H1 (cell line): ENCODE data around the gene BHMT2. TPM values are rescaled to one million over a fixed set of nuclear protein-coding genes. Genes with fewer than 3 reads are reported as not detected.
A peak's percentile ranks its signal among the peaks of the same experiment; 100 is the strongest.

ENCODE experiments used
- CTCF ChIA-PET: fragments of 300-600 bp; sonication (Branson Sonifier 250); formaldehyde crosslinking; loops from one replicate; lab custom pipeline; 2021; ENCODE audit not compliant: partially characterized antibody; lab: Charles Lee
- POLR2A ChIA-PET: fragments of 300-600 bp; sonication (Branson Sonifier 250); formaldehyde crosslinking; loops from one replicate; lab custom pipeline; 2021; ENCODE audit warnings: inconsistent platforms; ENCODE audit not compliant: partially characterized antibody; lab: Charles Lee
- DNase-seq, 2 experiments: peaks; one replicate each; pipeline versions ENCODE4 v3.0.0 to v3.0.0-alpha.2; 2010 to 2022; ENCODE audit warnings: low spot score in 2 of 2, low read depth in 1 of 2, mixed read lengths in 1 of 2
- FAIRE-seq: peaks from 2 replicates; lab custom pipeline; 2011; peaks lifted over from hg19 to GRCh38; lab: Jason Lieb, UNC
- H2AFZ ChIP-seq: 2 replicates; pipeline ENCODE4 v1.8.1; 2012; ENCODE audit warnings: low read length, inconsistent platforms
- H2AK5ac ChIP-seq: 2 replicates; pipeline ENCODE4 v1.6.1; 2013; ENCODE audit warnings: low read depth, low read length
- H2BK120ac ChIP-seq: replicated peaks from 2 replicates; pipeline ENCODE3; 2013; ENCODE audit warnings: low read depth, low read length, inconsistent platforms
- H2BK12ac ChIP-seq: 2 replicates; pipeline ENCODE4 v1.6.1; 2013; ENCODE audit warnings: low read depth, low read length
- H2BK15ac ChIP-seq: 2 replicates; pipeline ENCODE4 v1.6.1; 2013; ENCODE audit warnings: low read length
- H2BK20ac ChIP-seq: 2 replicates; pipeline ENCODE4 v1.6.1; 2013; ENCODE audit warnings: low read length
- H2BK5ac ChIP-seq: 2 replicates; pipeline ENCODE4 v1.6.1; 2013; ENCODE audit warnings: low read depth, low read length
- H3K14ac ChIP-seq: 2 replicates; pipeline ENCODE4 v1.6.1; 2013; ENCODE audit warnings: inconsistent platforms; ENCODE audit not compliant: insufficient read length
- H3K18ac ChIP-seq: 2 replicates; pipeline ENCODE4 v1.6.1; 2013; ENCODE audit warnings: low read length; ENCODE audit errors: extremely low read depth
- H3K23ac ChIP-seq: 2 replicates; pipeline ENCODE4 v1.6.1; 2013; ENCODE audit warnings: inconsistent platforms; ENCODE audit not compliant: insufficient read length
- H3K23me2 ChIP-seq: 2 replicates; pipeline ENCODE4 v1.6.1; 2013; ENCODE audit warnings: low read depth, low read length
- H3K27ac ChIP-seq: 2 replicates; pipeline ENCODE4 v1.6.1; 2011; ENCODE audit warnings: low read depth, low read length, inconsistent platforms
- H3K27me3 ChIP-seq, 4 experiments: replicated peaks in 1 of 4; 1 replicate in 1 of 4; 2 replicates in 3 of 4; pipeline versions ENCODE4 v1.6.1 to v1.8.1; 2011 to 2013; ENCODE audit warnings: low read length in 3 of 4, mild to moderate bottlenecking in 3 of 4, inconsistent platforms in 2 of 4, mixed read lengths in 2 of 4, moderate library complexity in 1 of 4; ENCODE audit not compliant: control insufficient read depth in 3 of 4, insufficient read depth in 3 of 4; ENCODE audit errors: extremely low read depth in 1 of 4
- H3K36me3 ChIP-seq, 4 experiments: 2 replicates each; pipeline versions ENCODE4 v1.6.1 to v1.8.1; 2011 to 2013; ENCODE audit warnings: mild to moderate bottlenecking in 4 of 4, low read length in 3 of 4, moderate library complexity in 2 of 4, control low read depth in 1 of 4, inconsistent platforms in 1 of 4; ENCODE audit not compliant: insufficient read depth in 4 of 4, control insufficient read depth in 2 of 4
- H3K4ac ChIP-seq: replicated peaks from 2 replicates; pipeline ENCODE3; 2013; ENCODE audit warnings: low read length, low read depth, mixed read lengths, inconsistent platforms; ENCODE audit not compliant: insufficient read length
- H3K4me1 ChIP-seq, 4 experiments: replicated peaks in 1 of 4; 1 replicate in 1 of 4; 2 replicates in 3 of 4; pipeline versions ENCODE4 v1.6.1 to v1.8.1; 2011 to 2013; ENCODE audit warnings: low read length in 3 of 4, inconsistent platforms in 2 of 4, mixed read lengths in 1 of 4; ENCODE audit not compliant: insufficient read depth in 4 of 4, control insufficient read depth in 3 of 4
- H3K4me2 ChIP-seq, 2 experiments: 2 replicates each; pipeline versions ENCODE4 v1.6.1 to v1.8.1; 2011 to 2013; ENCODE audit warnings: low read depth in 2 of 2, low read length in 2 of 2, control low read depth in 1 of 2, inconsistent platforms in 1 of 2, mild to moderate bottlenecking in 1 of 2; ENCODE audit not compliant: insufficient read depth in 1 of 2
- H3K4me3 ChIP-seq, 4 experiments: fragments of 200-600, 300-600 bp in 1 of 4; sonication (generic), shearing (Covaris generic), sonication (Bioruptor Twin) in 1 of 4; 2 replicates each; pipeline versions ENCODE4 v1.5.1 to v1.8.1; 2011 to 2016; ENCODE audit warnings: low read length in 4 of 4, low read depth in 3 of 4, control low read depth in 2 of 4, inconsistent platforms in 2 of 4, mild to moderate bottlenecking in 2 of 4, mixed read lengths in 1 of 4, moderate library complexity in 1 of 4; ENCODE audit not compliant: insufficient read depth in 2 of 4; ENCODE audit errors: extremely low read depth in 1 of 4
- H3K56ac ChIP-seq: replicated peaks from 2 replicates; pipeline ENCODE3; 2013; ENCODE audit warnings: low read depth, mild to moderate bottlenecking, mixed read lengths, low read length, inconsistent platforms; ENCODE audit not compliant: insufficient read length
- H3K79me1 ChIP-seq: 2 replicates; pipeline ENCODE4 v1.6.1; 2013; ENCODE audit warnings: low read depth, low read length, control low read depth
- H3K79me2 ChIP-seq, 2 experiments: 2 replicates each; pipeline versions ENCODE4 v1.6.1 to v1.8.1; 2012 to 2013; ENCODE audit warnings: low read length in 2 of 2, mild to moderate bottlenecking in 2 of 2, inconsistent platforms in 1 of 2; ENCODE audit not compliant: insufficient read depth in 2 of 2, control insufficient read depth in 1 of 2
- H3K9ac ChIP-seq, 4 experiments: replicated peaks in 1 of 4; 1 replicate in 1 of 4; 2 replicates in 3 of 4; pipeline versions ENCODE4 v1.6.1 to v1.8.1; 2011 to 2013; ENCODE audit warnings: low read depth in 3 of 4, low read length in 3 of 4, control low read depth in 2 of 4, mild to moderate bottlenecking in 2 of 4, moderate library complexity in 2 of 4, inconsistent platforms in 1 of 4; ENCODE audit errors: extremely low read depth in 1 of 4
- H3K9me3 ChIP-seq, 2 experiments: 2 replicates each; pipeline versions ENCODE4 v1.6.1 to v1.8.1; 2012 to 2013; ENCODE audit warnings: mild to moderate bottlenecking in 2 of 2, moderate library complexity in 2 of 2, control low read depth in 1 of 2, inconsistent platforms in 1 of 2, low read depth in 1 of 2, low read length in 1 of 2, mixed read lengths in 1 of 2; ENCODE audit not compliant: insufficient read depth in 2 of 2
- H4K20me1 ChIP-seq, 2 experiments: replicated peaks in 1 of 2; 2 replicates each; pipeline versions ENCODE3 to v1.8.1; 2011 to 2013; ENCODE audit warnings: inconsistent platforms in 2 of 2, low read length in 2 of 2, mild to moderate bottlenecking in 1 of 2; ENCODE audit not compliant: insufficient read depth in 2 of 2, control insufficient read depth in 1 of 2
- H4K5ac ChIP-seq: 2 replicates; pipeline ENCODE4 v1.6.1; 2013; ENCODE audit warnings: low read length, low read depth, mixed read lengths, inconsistent platforms; ENCODE audit not compliant: insufficient read length
- H4K8ac ChIP-seq: 2 replicates; pipeline ENCODE4 v1.8.0; 2013; ENCODE audit warnings: mild to moderate bottlenecking, moderate library complexity, low read length, inconsistent platforms; ENCODE audit not compliant: insufficient read depth; ENCODE audit errors: extremely low read depth
- H4K91ac ChIP-seq: replicated peaks from 2 replicates; pipeline ENCODE3; 2013; ENCODE audit warnings: low read length, mixed read lengths, inconsistent platforms; ENCODE audit not compliant: insufficient read length
- YY1 ChIP-seq: IDR thresholded peaks from 2 replicates; pipeline ENCODE4 v1.6.1; 2011; ENCODE audit warnings: low read depth, mild to moderate bottlenecking, low read length
- WGBS, 2 experiments: shearing (Covaris generic) in 1 of 2; methylation state at CpG; one replicate each; pipeline versions ENCODE4 v1.1.6 to v1.1.7; 2013 to 2015; ENCODE audit warnings: low lambda C conversion rate in 2 of 2, mixed read lengths in 2 of 2, inconsistent platforms in 1 of 2, low coverage in 1 of 2, missing lambda C conversion rate in 1 of 2; ENCODE audit not compliant: insufficient replicate concordance in 2 of 2, insufficient coverage in 1 of 2, insufficient read length in 1 of 2; ENCODE audit errors: extremely low coverage in 1 of 2, missing lambda C conversion rate in 1 of 2; 5-methylcytosine and 5-hydroxymethylcytosine counted together
- polyA plus RNA-seq, 7 experiments: library from polyadenylated mRNA; depleted of rRNA in 3 of 7; stranded (reverse) in 5 of 7; unstranded in 2 of 7; fragments of >200 nt in 5 of 7; fragments of 200-250 nt in 2 of 7; gene quantifications; 1 replicate in 5 of 7; 2 replicates in 1 of 7; 4 replicates in 1 of 7; pipeline versions ENCODE4 v1.2.1 to v1.2.3, GENCODE V29; 2011 to 2013; ENCODE audit warnings: missing spikeins in 2 of 7, mixed read lengths in 2 of 7
- total RNA-seq: library from RNA; stranded (reverse); fragmentation: NEBNext Ultra II Directional; extraction: Animal tissue kit (Norgen Biotek cat#: 25700); gene quantifications from 2 replicates; pipeline ENCODE4 v1.2.1, GENCODE V29; 2021
- TF ChIP-seq, protein P1 (sequence below), 3 experiments: IDR thresholded peaks; 1 replicate in 2 of 3; 2 replicates in 1 of 3; pipeline versions ENCODE4 v1.5.1 to v1.6.1; 2011; ENCODE audit warnings: low read length in 3 of 3, mild to moderate bottlenecking in 3 of 3, inconsistent platforms in 2 of 3, low read depth in 1 of 3, moderate library complexity in 1 of 3; ENCODE audit not compliant: insufficient read depth in 1 of 3; ENCODE audit errors: control extremely low read depth in 1 of 3

Gene BHMT2
- total and polyA plus RNA-seq, 2 of the 8 experiments (the other 6 are each of a cell fraction or from before 2014, with no cell fraction given) = 0.11 TPM; not detected in 1

DNA sequence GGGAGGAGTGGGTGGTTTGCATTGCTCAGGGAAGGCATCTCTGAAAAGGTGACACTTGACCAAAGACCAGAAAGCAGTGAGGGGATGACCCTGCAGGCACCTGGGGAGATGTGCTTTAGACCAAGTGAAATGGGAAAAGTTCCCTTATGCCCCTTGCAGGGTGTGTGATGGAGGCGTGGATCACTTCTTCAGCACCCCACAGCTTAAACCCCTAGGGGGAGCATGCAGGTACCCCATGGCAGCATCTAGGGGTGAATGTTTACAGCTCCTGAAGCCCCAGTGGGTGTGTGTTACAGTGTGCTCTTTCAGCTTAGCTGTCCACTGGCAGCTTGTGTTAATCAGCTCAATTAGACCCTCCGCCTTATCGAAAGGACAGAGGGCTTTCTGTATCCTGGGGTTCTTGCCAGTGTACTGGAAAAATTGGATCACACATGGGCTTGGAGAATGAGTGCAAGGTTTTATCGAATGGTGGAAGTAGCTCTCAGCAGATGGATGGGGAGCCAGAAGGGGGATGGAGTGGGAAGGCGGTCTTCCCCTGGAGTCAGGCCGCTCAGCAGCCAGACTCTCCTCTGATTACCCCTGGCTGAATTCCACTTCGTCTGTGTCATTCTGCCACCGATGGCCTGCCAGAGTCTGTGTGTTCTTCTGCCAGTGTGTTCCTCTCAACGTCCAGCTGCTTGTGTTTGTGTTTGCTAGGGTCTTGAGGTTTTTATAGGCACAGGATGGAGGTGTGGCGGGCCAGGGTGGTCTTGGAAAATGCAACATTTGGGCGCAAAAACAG, 6.3 kb downstream of the BHMT2 start:
- CTCF ChIA-PET = interaction anchor here (0.7 to 3.1 kb wide), 13 partner anchors 9 to 539 kb away, joined by 3 to 11 read pairs (median 4); no protein-coding TSS in a partner anchor
- FAIRE-seq = no peak
- H3K79me2 ChIP-seq = no peaks in the 10 kb centered on the region
- no peaks in the 10 kb centered on the region for H3K4me1 ChIP-seq
- H4K5ac ChIP-seq = no peak overlapping the region
- no peaks in the 10 kb centered on the region for H3K27me3 ChIP-seq
- H4K8ac ChIP-seq = no peak overlapping the region
- H3K18ac ChIP-seq = no peak overlapping the region
- H3K4me3 ChIP-seq = no peak overlapping the region
- no peaks in the 10 kb centered on the region for H3K36me3 ChIP-seq
- no peak overlapping the region for H3K4ac ChIP-seq
- WGBS, 2 experiments = 90% methylated on average over 11 of the region's 11 CpGs; no CpG with 5 or more reads in 1 of the 2 experiments
- H3K23me2 ChIP-seq = peaks cover 3% of the 10 kb centered on the region; the same call in 1 of the 2 replicates
- no peak for TF ChIP-seq YY1
- TF ChIP-seq, protein P1, sequence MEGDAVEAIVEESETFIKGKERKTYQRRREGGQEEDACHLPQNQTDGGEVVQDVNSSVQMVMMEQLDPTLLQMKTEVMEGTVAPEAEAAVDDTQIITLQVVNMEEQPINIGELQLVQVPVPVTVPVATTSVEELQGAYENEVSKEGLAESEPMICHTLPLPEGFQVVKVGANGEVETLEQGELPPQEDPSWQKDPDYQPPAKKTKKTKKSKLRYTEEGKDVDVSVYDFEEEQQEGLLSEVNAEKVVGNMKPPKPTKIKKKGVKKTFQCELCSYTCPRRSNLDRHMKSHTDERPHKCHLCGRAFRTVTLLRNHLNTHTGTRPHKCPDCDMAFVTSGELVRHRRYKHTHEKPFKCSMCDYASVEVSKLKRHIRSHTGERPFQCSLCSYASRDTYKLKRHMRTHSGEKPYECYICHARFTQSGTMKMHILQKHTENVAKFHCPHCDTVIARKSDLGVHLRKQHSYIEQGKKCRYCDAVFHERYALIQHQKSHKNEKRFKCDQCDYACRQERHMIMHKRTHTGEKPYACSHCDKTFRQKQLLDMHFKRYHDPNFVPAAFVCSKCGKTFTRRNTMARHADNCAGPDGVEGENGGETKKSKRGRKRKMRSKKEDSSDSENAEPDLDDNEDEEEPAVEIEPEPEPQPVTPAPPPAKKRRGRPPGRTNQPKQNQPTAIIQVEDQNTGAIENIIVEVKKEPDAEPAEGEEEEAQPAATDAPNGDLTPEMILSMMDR (IDR thresholded peaks at IDR 0.05; ENCODE audit: control extremely low read depth in 1 of 3, insufficient read depth in 1 of 3, low read depth in 1 of 3, low read length in 3 of 3) = peak in 2 of 3 experiments; percentile 2 to 7; a peak in 2 of 4 replicates
- TF ChIP-seq, all 59 proteins: peak for 1
- DNase-seq = no peak
- Histone ChIP-seq H3K14ac (no peak overlapping the region), H4K20me1 (peaks cover 0 to 2% of the 10 kb centered on the region in 2 experiments), H2BK120ac (no peak overlapping the region), H2AK5ac (no peak overlapping the region), H2AFZ (no peak overlapping the region), H3K23ac (no peak overlapping the region), H2BK12ac (no peak overlapping the region), H2BK20ac (no peak overlapping the region), H2BK5ac (no peak overlapping the region), H3K56ac (no peak overlapping the region), H3K79me1 (no peaks in the 10 kb centered on the region), H3K27ac (no peak overlapping the region), H3K9me3 (no peaks in the 10 kb centered on the region; a peak in 1 of 4 replicates), H2BK15ac (no peak overlapping the region), H3K9ac (no peak overlapping the region), H4K91ac (no peak overlapping the region), H3K4me2 (no peak overlapping the region)
- POLR2A ChIA-PET = interaction anchor here (0.5 kb wide), 1 partner anchor 166 kb away, joined by 3 read pairs; no protein-coding TSS in a partner anchor
